SK-N-DZ (cell line): Measurements from ENCODE around the gene ZDBF2.
"Not testable (repeated sequence)": the region's sequence is repeated elsewhere in the genome, so short reads cannot be mapped to it uniquely, and the experiment has no call there.

ENCODE experiments used
- DNase-seq: peaks from one replicate; pipeline ENCODE4 v3.0.0-alpha.2; 2015; ENCODE audit warnings: low spot score
- small RNA-seq, 2 experiments: library from RNA; depleted of rRNA; stranded (forward); fragments of <200 nt; gene quantifications; one replicate each; pipeline ENCODE3, GENCODE V24; 2014

ZDBF2 gene

DNA sequence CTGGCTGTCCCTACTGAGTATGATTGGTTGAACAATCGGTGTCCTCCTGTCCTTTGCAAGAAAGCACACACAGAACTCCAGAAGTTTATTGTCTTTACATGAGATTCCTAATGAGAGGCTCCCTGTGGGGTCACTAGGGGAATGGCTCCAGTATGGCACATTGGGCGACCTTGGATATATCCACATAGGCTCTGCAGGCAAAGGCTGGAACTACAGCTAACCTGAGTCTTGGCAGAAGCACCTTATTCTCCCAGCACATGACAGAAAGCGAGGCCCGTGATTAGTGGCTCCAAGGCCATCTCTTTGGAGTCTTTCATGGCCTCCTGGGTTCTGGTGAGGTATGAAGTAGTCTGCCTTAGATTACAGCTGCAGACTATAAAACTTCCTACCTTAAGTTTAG lies 49.0 kb downstream of the ZDBF2 start:
- no peak for DNase-seq

DNA sequence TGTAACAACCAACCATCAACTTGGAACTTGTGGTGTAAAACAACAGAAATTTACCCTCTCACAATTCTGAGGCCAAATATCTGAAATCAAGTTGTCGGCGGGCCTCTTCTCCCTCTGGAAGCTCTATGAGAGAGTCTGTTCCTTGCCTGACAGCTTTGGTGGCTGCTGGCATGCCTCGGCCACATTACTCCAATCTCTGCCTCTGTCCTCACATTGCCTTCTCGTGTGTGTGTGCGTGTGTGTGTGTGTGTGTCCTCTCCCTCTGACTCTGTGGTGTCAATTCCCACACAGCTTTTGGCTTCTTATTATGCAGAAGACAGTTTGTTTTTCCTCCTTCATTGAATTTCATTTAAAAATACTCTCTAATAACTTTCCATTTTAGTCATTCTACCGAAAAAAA lies 50.4 kb downstream of the ZDBF2 start:
- no peak for DNase-seq

DNA sequence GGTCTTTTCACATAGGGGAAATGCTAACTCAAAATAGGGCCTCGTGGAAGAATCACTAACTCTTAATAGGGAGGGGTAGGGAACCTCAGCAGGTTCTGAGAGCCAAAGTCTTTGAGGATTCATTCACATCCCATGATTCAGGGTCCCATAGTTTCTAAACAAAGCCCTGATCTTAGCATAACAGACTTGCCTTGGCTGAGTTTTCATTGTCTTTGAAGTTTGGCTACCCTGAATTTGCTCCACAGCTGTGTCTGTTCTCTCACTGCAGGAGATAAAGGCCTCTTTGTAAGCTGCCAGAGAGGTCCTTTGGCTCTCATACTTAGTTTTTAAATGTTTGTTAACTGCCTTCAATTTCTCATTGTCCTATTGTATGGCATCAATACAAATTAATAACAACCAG lies 54.5 kb downstream of the ZDBF2 start:
- no peak for DNase-seq

DNA sequence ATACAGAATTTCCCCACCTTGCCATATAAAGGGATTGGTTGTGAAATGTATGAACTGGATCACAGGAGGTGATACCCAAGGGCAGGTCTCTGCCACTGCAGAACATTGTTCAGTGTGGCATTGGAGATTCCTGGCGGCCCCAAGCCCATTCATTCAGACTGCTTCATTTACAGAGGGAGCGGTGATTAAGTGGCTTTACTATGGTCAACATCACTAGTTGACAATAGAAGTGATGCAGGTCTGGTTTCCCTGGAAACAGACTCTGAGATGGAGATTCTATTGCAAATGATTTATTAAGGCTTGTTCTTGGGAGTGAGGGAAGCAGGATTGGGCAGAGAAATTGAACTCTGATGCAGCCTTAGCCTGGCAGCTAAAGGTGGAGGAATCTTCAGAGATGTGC lies 62.4 kb downstream of the ZDBF2 start:
- DNase-seq = peak; percentile 38

DNA sequence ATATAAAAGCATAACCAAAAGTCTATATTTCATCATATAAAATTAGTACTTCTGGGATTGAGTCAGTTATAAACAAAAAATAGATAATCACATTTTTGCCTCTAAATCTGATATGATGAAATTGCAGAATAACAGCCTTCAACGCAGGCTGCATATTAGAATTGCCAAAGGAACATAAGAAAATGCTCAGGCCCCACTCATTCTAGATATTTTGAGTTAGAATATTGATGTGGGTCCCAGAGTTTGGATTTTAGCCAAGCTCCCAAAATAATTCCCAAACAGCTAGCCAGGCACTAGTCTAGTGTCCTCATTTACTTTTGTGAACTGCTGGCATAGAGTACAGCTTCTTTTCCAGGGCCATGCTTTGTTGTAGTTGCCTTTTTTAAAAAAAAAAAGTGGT lies 63.5 kb downstream of the ZDBF2 start:
- no peak for DNase-seq

DNA sequence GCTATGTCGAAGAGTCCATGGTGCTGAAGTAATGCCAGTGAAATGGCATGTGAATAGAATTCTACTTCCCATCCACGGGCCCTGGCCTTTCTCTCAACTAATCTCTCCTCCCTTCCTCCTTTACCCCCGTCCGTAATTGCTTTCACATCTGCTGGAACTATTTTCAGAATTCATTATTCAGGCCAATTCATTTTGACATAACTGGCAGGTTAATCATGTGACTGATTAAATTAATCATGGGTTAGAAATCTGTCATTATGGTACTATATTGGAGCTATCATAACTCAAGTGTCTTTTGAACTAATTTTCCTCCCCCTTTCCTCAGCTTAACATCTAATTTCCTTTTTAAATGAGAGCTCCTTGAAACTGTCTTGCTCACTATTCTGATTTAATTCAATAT lies 66.9 kb downstream of the ZDBF2 start:
- no peak for DNase-seq

DNA sequence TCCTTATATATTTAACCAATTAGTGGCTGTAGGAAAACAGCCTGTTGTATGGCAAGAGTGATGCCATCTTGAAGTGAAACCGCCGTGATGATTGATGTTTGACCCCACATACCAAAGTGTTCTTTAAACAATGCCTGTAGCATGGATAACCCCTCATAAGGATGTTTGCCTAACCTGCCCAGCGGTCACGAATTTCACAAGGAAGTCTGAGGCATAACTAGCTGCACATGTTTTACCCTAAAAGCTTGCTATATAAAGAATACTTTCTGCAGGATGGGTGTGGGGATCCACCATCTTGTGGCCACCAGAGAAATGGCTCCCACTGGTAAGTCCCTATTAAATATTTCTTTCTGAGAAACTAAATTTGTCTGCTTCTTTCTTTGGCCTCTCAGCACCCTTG lies 68.7 kb downstream of the ZDBF2 start:
- DNase-seq = no peak

DNA sequence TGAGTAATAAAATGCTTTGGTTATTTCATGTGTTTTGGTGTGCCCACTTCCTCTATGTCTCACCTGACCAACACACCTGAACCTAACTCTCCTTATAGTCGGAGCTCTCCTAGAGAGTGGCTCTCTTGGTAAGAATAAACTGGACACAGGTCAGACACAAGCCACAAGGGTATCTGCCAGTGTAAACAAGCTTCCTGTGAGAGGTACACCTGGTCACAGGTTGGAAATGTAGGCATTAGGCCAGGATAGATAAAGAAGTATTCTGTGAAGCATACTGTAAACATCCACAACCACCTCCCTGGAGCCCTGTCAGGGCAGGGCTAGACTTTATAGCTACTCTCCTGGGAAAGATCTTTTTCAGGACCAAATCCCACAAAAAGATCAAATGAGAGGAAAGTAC lies 69.4 kb downstream of the ZDBF2 start:
- DNase-seq = no peak

DNA sequence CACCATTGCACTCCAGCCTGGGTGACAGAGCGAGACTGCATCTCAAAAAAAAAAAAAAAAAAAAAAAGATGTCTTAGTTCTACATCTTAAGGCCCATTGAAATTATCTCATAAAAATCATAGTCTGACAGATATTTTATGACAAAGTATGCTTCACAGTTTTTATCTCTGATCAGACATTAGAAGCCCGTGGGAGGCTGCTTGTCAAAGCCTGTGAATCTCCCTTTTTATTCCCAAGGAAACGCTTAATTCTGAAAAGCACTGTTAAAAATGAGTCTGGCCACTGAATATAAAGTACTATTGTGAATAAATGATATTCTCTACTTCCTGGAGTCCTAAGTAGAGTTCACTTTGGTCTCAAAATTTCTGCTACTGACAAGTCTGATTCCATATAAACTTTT lies 71.1 kb downstream of the ZDBF2 start:
- no peak for DNase-seq

DNA sequence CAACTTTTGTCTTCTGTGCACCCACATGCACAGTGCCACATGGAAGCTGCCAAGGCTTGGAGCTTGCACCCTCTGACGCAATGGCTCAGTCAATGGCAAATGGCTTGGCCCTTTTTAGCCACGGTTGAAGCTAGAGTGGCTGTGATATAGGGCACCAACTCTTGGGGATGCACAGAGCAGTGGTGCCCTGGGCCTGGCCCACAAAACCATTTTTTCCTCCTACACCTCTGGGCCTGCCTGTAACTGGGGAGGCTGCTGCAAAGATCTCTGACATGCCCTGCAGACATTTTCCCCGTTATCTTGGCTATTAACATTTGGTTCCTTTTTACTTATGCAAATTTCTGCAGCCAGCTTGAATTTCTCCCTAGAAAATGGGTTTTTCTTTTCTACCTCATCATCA lies 74.9 kb downstream of the ZDBF2 start:
- no peak for DNase-seq

DNA sequence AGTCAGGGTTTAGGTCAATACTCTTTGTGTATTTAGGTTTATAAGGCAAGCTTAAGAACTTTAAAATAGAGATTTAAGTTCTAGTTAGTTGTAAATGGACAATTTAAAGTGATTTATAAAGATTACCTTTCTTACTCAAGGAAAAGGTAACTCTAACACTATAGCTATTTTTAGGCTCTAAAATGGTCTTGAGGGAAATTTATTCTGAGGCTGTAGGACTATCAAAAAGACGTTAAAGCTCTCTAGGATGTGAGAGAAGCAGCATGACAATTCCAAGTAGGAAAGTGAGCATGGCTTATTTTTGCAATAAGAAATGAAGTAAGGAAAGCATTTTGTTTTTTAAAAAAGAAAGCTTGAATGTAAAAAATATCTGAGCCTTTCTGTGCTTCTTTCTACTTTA lies 78.1 kb downstream of the ZDBF2 start:
- DNase-seq = no peak

DNA sequence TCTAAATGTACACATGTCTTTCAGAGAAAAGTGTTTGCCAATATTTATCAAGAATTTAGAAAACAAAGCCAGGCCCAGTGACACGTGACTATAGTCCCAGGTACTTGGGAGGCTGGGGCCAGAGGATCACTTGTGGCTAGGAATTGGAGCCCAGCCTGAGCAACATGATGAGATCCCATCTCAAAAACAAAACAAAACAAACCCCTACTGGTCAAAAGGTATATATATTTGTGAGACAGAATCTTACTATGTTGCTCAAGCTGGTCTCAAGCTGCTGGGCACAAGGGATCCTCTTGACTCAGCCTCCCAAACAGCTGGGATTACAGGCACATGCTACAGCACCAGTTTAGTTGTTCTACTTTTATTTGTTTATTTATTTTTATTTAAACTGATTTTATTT lies 79.2 kb downstream of the ZDBF2 start:
- DNase-seq = no peak

DNA sequence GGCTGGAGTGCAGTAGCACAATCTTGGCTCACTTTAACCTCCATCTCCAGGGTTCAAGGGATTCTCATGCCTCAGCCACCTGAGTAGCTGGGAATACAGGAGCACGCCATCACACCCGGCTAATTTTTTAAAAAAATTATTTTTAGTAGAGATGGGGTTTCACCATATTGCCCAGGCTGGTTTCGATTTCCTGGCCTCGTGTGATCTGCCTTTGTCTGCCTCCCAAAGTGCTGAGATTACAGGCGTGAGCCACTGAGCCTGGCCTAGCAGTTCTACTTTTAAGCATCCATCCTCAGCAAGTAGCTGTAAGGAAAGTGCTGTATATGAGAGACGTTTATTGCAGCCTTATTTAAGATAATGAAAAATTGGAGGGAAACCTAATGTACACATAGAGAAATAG lies 79.7 kb downstream of the ZDBF2 start:
- no peak for DNase-seq

DNA sequence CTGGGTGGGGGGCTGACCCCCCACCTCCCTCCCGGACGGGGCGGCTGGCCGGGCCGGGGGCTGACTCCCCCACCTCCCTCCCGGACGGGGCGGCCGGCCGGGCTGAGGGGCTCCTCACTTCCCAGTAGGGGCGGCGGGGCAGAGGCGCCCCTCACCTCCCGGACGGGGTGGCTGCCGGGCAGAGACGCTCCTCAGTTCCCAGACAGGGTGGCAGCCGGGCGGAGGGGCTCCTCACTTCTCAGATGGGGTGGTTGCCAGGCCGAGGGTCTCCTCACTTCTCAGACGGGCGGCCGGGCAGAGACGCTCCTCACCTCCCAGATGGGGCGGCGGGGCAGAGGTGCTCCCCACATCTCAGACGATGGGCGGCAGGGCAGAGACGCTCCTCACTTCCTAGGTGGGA lies 82.4 kb downstream of the ZDBF2 start:
- not testable (repeated sequence) for DNase-seq

DNA sequence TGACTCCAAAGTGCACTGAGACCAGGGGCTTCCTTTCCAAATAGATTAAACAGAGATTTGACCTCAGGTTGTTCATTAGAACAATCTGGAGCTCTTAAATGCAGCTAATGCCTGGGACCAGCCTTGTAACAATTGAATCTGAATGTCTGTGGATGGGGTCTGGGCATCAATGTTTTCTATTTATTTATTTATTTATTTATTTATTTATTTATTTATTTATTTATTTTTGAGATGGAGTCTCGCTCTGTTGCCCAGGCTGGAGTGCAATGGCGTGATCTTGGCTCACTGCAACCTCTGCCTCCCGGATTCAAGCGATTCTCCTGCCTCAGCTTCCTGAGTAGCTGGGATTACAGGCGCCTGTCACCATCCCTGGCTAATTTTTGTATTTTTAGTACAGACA lies 86.4 kb downstream of the ZDBF2 start:
- DNase-seq = not testable (repeated sequence)

DNA sequence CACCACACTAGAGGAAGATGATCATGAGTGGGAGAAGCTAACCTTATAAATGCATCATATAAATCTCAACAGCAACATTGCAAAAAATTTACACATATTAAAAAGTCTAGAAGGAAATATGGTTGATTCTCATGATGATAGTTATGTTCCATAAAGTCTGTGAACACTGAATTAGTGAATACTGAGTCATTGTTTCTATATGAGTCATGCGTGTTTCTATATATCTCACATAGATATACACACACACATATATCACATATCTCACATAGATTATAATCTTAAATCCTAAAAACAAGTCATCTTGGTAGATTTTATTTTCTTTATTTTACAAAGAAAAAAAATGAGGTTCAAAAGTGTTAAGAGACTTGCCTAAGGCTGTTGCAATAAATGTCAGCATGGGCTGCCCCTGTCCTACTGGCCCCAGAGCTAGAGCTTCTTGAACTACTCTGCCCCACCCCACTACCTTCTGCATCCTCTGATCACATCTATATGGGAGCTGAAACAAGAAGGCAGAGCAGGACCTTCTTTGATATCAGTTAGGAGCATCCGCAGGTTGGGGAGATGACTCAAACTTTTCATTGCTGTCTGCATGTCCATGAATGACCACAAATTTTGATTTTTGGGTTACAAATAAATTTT lies 87.1 kb downstream of the ZDBF2 start:
- no peak for DNase-seq

Small RNA genes within 50 kb of the gene (small RNA-seq; reads per million reads assigned to genes)
- 0 reads per million in 2 experiments for gene HMGN1P6
- 0 to 0.22 reads per million in 2 experiments for gene RN7SKP260
